ENCODE data around the gene STXBP4. TPM values are rescaled to one million over a fixed set of nuclear protein-coding genes. Genes with fewer than 3 reads are reported as not detected.

STXBP4 gene
- total and polyA plus RNA-seq, 7 donors = 0.53 to 4.1 (median 2.3) TPM

DNA sequence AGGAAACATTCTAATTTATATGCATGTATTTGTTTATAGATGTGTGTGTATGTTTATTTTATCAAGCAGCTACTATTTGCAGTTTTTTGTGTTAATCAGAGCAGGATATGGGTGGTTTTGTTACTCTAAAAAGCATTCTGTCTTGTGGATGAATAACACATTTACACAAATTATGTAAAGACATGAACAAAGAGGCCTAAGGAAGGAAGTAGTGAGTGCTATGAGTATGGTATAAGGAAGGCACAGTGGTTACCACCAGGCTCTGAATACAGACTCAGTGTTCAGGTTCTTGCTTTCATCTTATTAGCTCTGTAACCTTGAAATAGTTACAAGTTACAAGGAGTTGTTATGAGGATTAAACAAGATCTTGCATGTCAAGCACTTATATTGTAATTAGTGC, 33.9 kb downstream of the STXBP4 start:
- Histone ChIP-seq H3K4me1 (no peaks in the 10 kb centered on the region), H3K4me3 (no peak overlapping the region), H3K9me3 (no peaks in the 10 kb centered on the region), H3K27ac (no peak overlapping the region), H3K27me3 (ENCODE audit: insufficient read depth in 3 of 3, low read length in 2 of 3) (no peaks in the 10 kb centered on the region), H3K36me3 (ENCODE audit: insufficient read depth in 1 of 2, low read depth in 1 of 2) (peaks cover 0 to 12% of the 10 kb centered on the region in 2 donors)
- no peak for ATAC-seq
- intact Hi-C loops (cut with DNase I) = no loop called here
- TF ChIP-seq, protein P1, sequence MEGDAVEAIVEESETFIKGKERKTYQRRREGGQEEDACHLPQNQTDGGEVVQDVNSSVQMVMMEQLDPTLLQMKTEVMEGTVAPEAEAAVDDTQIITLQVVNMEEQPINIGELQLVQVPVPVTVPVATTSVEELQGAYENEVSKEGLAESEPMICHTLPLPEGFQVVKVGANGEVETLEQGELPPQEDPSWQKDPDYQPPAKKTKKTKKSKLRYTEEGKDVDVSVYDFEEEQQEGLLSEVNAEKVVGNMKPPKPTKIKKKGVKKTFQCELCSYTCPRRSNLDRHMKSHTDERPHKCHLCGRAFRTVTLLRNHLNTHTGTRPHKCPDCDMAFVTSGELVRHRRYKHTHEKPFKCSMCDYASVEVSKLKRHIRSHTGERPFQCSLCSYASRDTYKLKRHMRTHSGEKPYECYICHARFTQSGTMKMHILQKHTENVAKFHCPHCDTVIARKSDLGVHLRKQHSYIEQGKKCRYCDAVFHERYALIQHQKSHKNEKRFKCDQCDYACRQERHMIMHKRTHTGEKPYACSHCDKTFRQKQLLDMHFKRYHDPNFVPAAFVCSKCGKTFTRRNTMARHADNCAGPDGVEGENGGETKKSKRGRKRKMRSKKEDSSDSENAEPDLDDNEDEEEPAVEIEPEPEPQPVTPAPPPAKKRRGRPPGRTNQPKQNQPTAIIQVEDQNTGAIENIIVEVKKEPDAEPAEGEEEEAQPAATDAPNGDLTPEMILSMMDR (IDR thresholded peaks at IDR 0.05) = no peak
- DNase-seq = no peak

DNA sequence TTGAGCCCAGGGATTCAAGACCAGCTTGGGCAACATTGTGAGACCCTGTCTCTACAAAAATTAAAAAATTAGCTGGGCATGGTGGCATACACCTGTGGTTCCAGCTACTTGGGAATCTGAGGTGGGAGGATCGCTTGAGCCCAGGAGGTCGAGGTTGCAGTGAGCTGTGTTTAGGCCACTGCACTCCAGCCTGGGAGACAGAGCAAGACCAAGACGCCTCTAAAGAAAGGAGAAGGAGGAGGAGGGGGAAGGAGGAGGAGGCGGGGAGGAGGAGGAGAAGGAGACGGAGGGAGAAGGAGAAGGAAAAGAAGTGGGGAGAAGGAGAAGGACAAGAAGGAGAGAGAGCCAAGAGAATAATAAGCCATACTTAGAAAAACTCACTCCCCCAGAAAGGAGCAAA, 35.9 kb downstream of the STXBP4 start:
- Histone ChIP-seq H3K9me3 (no peaks in the 10 kb centered on the region), H3K36me3 (ENCODE audit: insufficient read depth in 1 of 2, low read depth in 1 of 2) (peaks cover 0 to 16% of the 10 kb centered on the region in 2 donors), H3K4me3 (no peak overlapping the region), H3K4me1 (no peaks in the 10 kb centered on the region), H3K27me3 (ENCODE audit: insufficient read depth in 3 of 3, low read length in 2 of 3) (no peaks in the 10 kb centered on the region), H3K27ac (no peak overlapping the region)
- DNase-seq (no peak), ATAC-seq (no peak)
- TF ChIP-seq, protein P1 (IDR thresholded peaks at IDR 0.05) = no peak
- 85 to 91% (median 88%) methylated on average over 5 of the region's 5 CpGs for WGBS, 3 donors
- intact Hi-C loops (cut with DNase I) = no loop called here

DNA sequence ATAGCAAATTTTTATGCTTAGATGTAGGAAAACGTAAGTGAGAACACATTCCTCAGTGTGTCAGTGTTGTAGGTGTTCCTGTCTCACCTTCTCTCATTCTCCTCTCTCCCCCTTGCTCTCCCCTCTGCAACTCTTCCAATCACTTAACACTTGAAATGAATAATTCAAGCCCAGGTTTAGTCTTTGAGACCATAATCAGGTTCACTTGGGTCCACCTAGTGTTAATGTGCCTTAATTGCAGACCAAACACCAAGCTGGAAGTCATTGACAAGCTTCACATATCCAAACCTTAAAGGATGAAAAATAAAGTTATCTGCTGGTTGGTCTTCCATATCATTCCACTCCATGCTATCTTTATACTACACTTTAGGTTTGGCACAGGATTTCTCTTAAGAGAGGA, 37.0 kb downstream of the STXBP4 start:
- Histone ChIP-seq H3K27me3 (ENCODE audit: insufficient read depth in 3 of 3, low read length in 2 of 3) (no peaks in the 10 kb centered on the region), H3K36me3 (ENCODE audit: insufficient read depth in 1 of 2, low read depth in 1 of 2) (peaks cover 0 to 9% of the 10 kb centered on the region in 2 donors), H3K4me3 (no peak overlapping the region), H3K9me3 (no peaks in the 10 kb centered on the region), H3K4me1 (no peaks in the 10 kb centered on the region), H3K27ac (no peak overlapping the region)
- intact Hi-C loops (cut with DNase I) = no loop called here
- no peak for DNase-seq
- 97 to 100% (median 98%) methylated on average over 1 of the region's 1 CpG for WGBS, 3 donors
- no peak for ATAC-seq
- TF ChIP-seq, protein P1 (IDR thresholded peaks at IDR 0.05) = no peak

DNA sequence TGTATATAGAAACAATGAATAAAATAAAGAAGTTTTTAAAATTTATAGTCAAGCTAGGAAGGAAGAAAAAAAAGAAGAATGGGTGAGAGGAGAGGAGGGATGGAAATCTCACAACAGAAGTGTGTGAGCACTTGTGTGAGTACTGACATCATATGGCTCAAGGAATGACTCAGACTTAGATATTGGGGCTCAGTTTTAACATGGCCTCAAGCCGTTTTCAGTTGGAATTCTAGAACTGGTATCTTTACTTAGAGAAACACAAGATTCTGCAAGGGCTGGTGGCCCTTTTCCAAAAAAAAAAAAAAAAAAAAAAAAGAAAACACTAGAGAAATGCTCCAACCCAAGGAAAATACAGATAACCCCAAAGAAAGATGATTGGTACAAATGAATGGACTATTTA, 55.1 kb downstream of the STXBP4 start:
- ATAC-seq = no peak
- Histone ChIP-seq H3K27ac (no peak overlapping the region), H3K36me3 (ENCODE audit: insufficient read depth in 1 of 2, low read depth in 1 of 2) (no peaks in the 10 kb centered on the region), H3K27me3 (ENCODE audit: insufficient read depth in 3 of 3, low read length in 2 of 3) (no peaks in the 10 kb centered on the region), H3K4me3 (no peak overlapping the region), H3K9me3 (no peaks in the 10 kb centered on the region), H3K4me1 (no peaks in the 10 kb centered on the region)
- intact Hi-C loops (cut with DNase I) = no loop called here
- no peak for DNase-seq
- TF ChIP-seq, protein P1 (IDR thresholded peaks at IDR 0.05) = no peak
- WGBS, 3 donors = 0 to 30% (median 4%) methylated on average over 1 of the region's 1 CpG

DNA sequence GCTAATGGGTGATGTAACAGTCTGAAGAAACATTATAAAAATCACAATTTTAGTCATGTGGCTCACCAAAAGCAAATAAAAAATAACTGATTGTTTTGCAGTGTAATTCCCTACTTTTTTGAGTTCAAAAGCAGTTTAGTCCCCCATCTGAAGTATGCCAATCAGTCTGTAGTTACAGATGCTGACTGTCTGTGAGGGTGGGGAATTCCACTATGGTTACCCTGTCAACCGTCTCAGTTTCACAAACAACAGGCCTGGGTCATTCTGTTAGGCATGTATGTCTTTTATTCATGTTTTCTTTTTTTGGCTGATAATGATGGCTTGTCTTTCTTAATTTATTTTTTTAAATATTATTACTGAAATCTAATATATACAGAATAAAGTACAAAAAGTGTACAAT, 69.3 kb downstream of the STXBP4 start:
- H3K9me3 ChIP-seq = no peaks in the 10 kb centered on the region
- TF ChIP-seq, protein P1 (IDR thresholded peaks at IDR 0.05) = no peak
- intact Hi-C loops (cut with DNase I) = no loop called here

More for the DNA sequence above, 69.3 kb downstream of the STXBP4 start:
- WGBS, 3 donors = 0 to 31% (median 0%) methylated on average over 1 of the region's 1 CpG
- DNase-seq (no peak), ATAC-seq (no peak)
- no peaks in the 10 kb centered on the region for H3K4me1 ChIP-seq
- no peak overlapping the region for H3K4me3 ChIP-seq
- no peaks in the 10 kb centered on the region for H3K36me3 ChIP-seq (ENCODE audit: insufficient read depth in 1 of 2, low read depth in 1 of 2)
- H3K27me3 ChIP-seq (ENCODE audit: insufficient read depth in 3 of 3, low read length in 2 of 3) = no peaks in the 10 kb centered on the region
- no peak overlapping the region for H3K27ac ChIP-seq
